ENCODE measurements around the gene PEG3. TPM values are rescaled to one million over a fixed set of nuclear protein-coding genes. Genes with fewer than 3 reads are reported as not detected.

Gene PEG3
- total RNA-seq, 1 experiment from 2014 or later: 0.09 TPM

DNA sequence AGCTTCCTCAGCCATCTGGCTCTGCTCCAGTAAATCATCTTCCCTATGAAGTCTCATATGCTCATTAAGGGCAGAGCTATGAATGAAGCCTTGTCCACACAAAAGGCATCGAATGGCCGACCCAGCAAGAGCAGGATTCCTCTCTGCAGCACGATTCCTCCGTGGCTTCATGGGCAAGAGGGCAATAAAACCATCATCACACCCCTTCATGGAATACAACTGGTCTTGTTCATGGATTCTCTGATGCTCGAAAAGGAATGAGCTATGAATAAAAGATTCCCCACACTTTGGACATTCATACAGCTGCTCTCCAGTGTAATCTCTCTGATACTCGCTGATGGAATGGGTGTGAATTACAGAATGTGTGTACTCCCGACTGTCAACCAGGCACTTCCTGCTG, 25.9 kb downstream of the PEG3 start:
- CTCF ChIA-PET: no interaction called here
- peaks cover 33% of the 10 kb centered on the region for H3K9me3 Mint-ChIP-seq (ENCODE audit: low read depth, unreplicated experiment)

DNA sequence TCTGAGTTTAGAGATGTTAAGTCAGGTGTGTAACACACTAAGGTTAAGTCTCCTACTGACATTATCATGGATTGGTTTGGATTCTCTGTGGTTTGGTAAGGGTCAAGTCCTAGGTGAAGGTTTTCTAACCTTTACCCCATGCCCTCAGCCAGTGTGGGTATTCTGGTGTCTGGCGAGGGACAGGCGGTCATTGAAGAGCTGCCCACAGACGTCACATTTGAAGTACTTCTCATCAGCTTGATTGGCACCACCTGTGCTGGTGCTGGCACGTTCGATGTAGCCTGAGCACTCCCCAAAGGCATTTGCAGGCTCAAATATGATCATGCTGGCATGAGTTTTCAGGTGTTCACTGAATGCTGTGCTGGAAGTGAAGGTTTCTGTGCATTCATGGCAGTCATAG, 27.0 kb downstream of the PEG3 start:
- Mint-ChIP-seq H3K9me3 (ENCODE audit: low read depth, unreplicated experiment) (peaks cover 30% of the 10 kb centered on the region), H3K4me3 (ENCODE audit: low read depth, unreplicated experiment) (no peak overlapping the region), H3K36me3 (ENCODE audit: insufficient read depth, unreplicated experiment) (no peaks in the 10 kb centered on the region), H3K27me3 (ENCODE audit: unreplicated experiment) (no peaks in the 10 kb centered on the region), H3K27ac (ENCODE audit: unreplicated experiment) (no peak overlapping the region), H3K4me1 (ENCODE audit: low read depth, unreplicated experiment) (no peaks in the 10 kb centered on the region)
- BruUV-seq (replicated peaks): no TSS peak
- CTCF ChIA-PET: no interaction called here
- intact Hi-C loops (cut with micrococcal nuclease; ENCODE audit: unreplicated experiment): no loop called here
- no peak for DNase-seq
- TF ChIP-seq, protein P1, sequence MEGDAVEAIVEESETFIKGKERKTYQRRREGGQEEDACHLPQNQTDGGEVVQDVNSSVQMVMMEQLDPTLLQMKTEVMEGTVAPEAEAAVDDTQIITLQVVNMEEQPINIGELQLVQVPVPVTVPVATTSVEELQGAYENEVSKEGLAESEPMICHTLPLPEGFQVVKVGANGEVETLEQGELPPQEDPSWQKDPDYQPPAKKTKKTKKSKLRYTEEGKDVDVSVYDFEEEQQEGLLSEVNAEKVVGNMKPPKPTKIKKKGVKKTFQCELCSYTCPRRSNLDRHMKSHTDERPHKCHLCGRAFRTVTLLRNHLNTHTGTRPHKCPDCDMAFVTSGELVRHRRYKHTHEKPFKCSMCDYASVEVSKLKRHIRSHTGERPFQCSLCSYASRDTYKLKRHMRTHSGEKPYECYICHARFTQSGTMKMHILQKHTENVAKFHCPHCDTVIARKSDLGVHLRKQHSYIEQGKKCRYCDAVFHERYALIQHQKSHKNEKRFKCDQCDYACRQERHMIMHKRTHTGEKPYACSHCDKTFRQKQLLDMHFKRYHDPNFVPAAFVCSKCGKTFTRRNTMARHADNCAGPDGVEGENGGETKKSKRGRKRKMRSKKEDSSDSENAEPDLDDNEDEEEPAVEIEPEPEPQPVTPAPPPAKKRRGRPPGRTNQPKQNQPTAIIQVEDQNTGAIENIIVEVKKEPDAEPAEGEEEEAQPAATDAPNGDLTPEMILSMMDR (IDR thresholded peaks at IDR 0.05; ENCODE audit: unreplicated experiment): no peak

More for the DNA sequence above, 25.9 kb downstream of the PEG3 start:
- H3K36me3 Mint-ChIP-seq (ENCODE audit: insufficient read depth, unreplicated experiment): no peaks in the 10 kb centered on the region
- no peaks in the 10 kb centered on the region for H3K27me3 Mint-ChIP-seq (ENCODE audit: unreplicated experiment)
- H3K4me1 Mint-ChIP-seq (ENCODE audit: low read depth, unreplicated experiment): no peaks in the 10 kb centered on the region
- DNase-seq: no peak
- TF ChIP-seq, protein P1 (IDR thresholded peaks at IDR 0.05; ENCODE audit: unreplicated experiment): no peak
- no TSS peak for BruUV-seq (replicated peaks)
- no peak overlapping the region for H3K4me3 Mint-ChIP-seq (ENCODE audit: low read depth, unreplicated experiment)
- H3K27ac Mint-ChIP-seq (ENCODE audit: unreplicated experiment): no peak overlapping the region
- intact Hi-C loops (cut with micrococcal nuclease; ENCODE audit: unreplicated experiment): no loop called here

DNA sequence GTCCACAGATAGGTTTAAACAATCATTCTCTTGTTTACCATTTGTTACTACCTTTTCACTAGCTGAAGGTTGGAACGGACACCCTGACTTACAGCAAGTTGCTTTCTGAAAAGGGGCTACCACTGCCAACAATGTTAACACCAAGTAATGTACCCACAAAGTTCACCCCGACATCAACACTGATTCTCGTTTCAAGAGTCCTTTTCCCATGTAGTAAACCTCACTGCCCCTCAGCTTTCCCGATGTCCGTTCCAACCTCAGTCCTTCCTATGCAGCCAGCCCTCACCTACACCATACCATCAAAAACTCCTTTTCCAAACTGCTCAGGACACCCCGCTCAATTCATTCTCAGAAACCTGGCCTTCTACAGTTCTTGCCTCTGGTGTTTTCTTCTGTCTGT, 29.0 kb downstream of the PEG3 start:
- H3K4me3 Mint-ChIP-seq (ENCODE audit: low read depth, unreplicated experiment): no peak overlapping the region
- intact Hi-C loops (cut with micrococcal nuclease; ENCODE audit: unreplicated experiment): no loop called here
- H3K36me3 Mint-ChIP-seq (ENCODE audit: insufficient read depth, unreplicated experiment): no peaks in the 10 kb centered on the region
- no peak overlapping the region for H3K27ac Mint-ChIP-seq (ENCODE audit: unreplicated experiment)
- CTCF ChIA-PET: no interaction called here
- no TSS peak for BruUV-seq (replicated peaks)
- peaks cover 23% of the 10 kb centered on the region for H3K9me3 Mint-ChIP-seq (ENCODE audit: low read depth, unreplicated experiment)
- H3K27me3 Mint-ChIP-seq (ENCODE audit: unreplicated experiment): no peaks in the 10 kb centered on the region
- TF ChIP-seq, protein P1 (IDR thresholded peaks at IDR 0.05; ENCODE audit: unreplicated experiment): no peak
- no peak for DNase-seq
- no peaks in the 10 kb centered on the region for H3K4me1 Mint-ChIP-seq (ENCODE audit: low read depth, unreplicated experiment)

DNA sequence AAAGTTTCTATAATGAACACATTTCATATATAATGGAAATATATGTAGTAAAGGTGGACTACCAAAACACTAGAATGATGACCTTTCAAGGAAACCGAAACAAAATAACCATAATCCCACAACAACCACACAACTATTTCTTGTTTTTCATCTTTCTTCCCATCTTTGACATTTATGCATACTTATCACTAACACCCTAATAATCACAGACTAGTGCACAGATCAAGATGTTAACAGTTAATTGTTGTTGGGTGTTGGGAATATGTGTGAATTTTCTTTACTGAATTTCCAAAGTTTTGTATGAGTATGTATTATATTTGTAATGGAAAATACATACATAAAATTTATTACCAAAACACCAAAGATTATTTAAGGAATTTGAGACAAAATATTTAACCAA, 30.3 kb downstream of the PEG3 start:
- Mint-ChIP-seq H3K27me3 (ENCODE audit: unreplicated experiment) (no peaks in the 10 kb centered on the region), H3K4me1 (ENCODE audit: low read depth, unreplicated experiment) (no peaks in the 10 kb centered on the region), H3K36me3 (ENCODE audit: insufficient read depth, unreplicated experiment) (no peaks in the 10 kb centered on the region), H3K4me3 (ENCODE audit: low read depth, unreplicated experiment) (no peak overlapping the region), H3K27ac (ENCODE audit: unreplicated experiment) (no peak overlapping the region), H3K9me3 (ENCODE audit: low read depth, unreplicated experiment) (peaks cover 25% of the 10 kb centered on the region)
- CTCF ChIA-PET: no interaction called here
- TF ChIP-seq, protein P1 (IDR thresholded peaks at IDR 0.05; ENCODE audit: unreplicated experiment): no peak
- no TSS peak for BruUV-seq (replicated peaks)
- no peak for DNase-seq
- intact Hi-C loops (cut with micrococcal nuclease; ENCODE audit: unreplicated experiment): no loop called here
